Measurements from ENCODE around the gene MINDY4.
A peak's percentile ranks its signal among the peaks of the same experiment; 100 is the strongest.

Gene MINDY4

DNA sequence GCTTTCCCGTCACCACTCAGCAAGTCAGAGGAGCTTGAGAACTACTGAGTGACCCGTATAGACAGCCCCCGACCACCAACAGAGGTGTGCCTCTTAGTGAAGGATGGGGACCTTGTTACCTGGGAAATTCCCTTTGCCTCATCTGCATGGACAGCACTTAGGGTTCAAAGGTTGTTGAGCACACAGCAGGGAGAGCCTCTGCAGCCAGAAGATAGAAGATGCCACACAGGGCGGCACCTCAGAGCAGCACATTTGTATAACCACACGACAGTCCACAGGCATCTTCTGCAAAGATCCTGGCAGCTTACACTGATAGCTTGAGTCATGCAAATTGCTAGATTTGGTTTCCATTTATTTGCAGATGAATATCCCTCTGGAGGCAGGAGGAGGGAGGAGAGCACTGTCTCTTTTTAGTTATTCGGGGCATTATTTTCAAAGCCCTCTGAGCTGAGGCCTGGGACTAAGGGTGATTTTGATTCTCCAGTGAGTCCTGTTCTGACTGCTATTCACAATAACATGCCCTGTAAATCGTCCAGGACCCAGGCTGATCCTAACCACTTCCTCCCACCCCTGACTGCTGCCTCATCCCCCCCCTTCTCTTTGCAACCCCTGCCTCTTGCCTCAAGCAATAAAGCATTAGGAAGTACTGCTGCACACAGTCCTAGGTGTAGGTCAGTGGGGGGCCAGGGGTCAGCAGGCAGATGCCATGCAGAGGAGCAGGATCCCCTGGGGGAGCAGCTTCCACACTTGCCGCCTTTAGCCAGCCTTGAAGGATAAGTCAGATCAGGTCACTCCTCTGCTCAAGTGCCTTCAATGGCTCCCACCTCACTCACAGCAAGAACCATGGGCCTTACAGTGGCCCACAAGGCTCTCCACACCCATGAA lies 43.9 kb upstream of the MINDY4 start:
- no peak overlapping the region for H3K4me2 ChIP-seq (ENCODE audit: low read length)
- H2AK5ac ChIP-seq (ENCODE audit: low read length) = no peak overlapping the region
- H3K4me3 ChIP-seq (ENCODE audit: low read length) = no peak overlapping the region
- DNase-seq = peak; percentile 21
- H3K56ac ChIP-seq (ENCODE audit: low read length) = no peak overlapping the region
- H3K4ac ChIP-seq (ENCODE audit: low read depth, low read length) = no peak overlapping the region
- no peak overlapping the region for H3K9ac ChIP-seq (ENCODE audit: low read length)
- no peaks in the 10 kb centered on the region for H3K79me1 ChIP-seq (ENCODE audit: low read length)
- no peaks in the 10 kb centered on the region for H3K79me2 ChIP-seq (ENCODE audit: control insufficient read depth, insufficient read depth, low read length)
- H3K18ac ChIP-seq (ENCODE audit: low read length) = no peak overlapping the region
- no peak overlapping the region for H3K27ac ChIP-seq (ENCODE audit: low read depth, low read length)
- no peak overlapping the region for H4K5ac ChIP-seq (ENCODE audit: low read length)
- H3K23ac ChIP-seq (ENCODE audit: low read length) = no peak overlapping the region
- no peaks in the 10 kb centered on the region for H3K27me3 ChIP-seq (ENCODE audit: insufficient read depth, low read length, poor library complexity)
- H2BK15ac ChIP-seq (replicated peaks; ENCODE audit: low read depth) = no peak overlapping the region
- H3K4me1 ChIP-seq (ENCODE audit: control insufficient read depth, low read depth, low read length) = no peaks in the 10 kb centered on the region
- no peak overlapping the region for H2BK5ac ChIP-seq (ENCODE audit: low read length)
- H4K8ac ChIP-seq (ENCODE audit: low read depth, low read length) = no peak overlapping the region
- no peaks in the 10 kb centered on the region for H3K36me3 ChIP-seq (ENCODE audit: control insufficient read depth, insufficient read depth, low read length)
- no peak overlapping the region for H2BK120ac ChIP-seq (ENCODE audit: low read depth, low read length)
- no CpG with 5 or more reads among the region's 8 CpGs for WGBS (ENCODE audit: extremely low coverage, insufficient coverage, low lambda C conversion rate)

DNA sequence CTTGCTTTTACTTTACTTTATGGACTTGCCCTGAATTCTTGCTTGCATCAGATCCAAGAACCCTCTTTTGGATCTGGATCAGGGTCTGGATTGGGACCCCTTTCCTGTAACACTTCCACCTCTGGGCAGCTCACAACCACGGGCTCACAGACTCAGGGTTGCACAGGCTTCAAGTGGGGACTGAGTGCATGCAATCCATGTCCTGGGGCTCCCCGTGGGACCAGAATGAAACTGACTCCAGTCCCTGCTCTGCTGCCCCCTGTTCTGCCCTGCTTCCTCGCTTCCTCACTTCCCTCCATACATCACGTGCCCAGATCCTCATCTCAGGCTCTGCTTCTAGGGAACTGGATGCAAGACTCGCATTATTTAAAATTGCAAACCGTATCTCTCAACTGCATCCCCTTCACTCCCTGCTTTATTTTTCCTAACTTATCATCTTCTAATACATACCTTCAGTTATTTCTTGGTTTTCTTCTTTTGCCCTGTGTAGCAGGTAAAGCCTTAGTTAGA lies 42.6 kb upstream of the MINDY4 start:
- Histone ChIP-seq H2AK5ac (ENCODE audit: low read length) (no peak overlapping the region), H3K56ac (ENCODE audit: low read length) (no peak overlapping the region), H3K9ac (ENCODE audit: low read length) (no peak overlapping the region), H4K8ac (ENCODE audit: low read depth, low read length) (no peak overlapping the region), H3K18ac (ENCODE audit: low read length) (no peak overlapping the region), H3K36me3 (ENCODE audit: control insufficient read depth, insufficient read depth, low read length) (no peaks in the 10 kb centered on the region), H3K79me1 (ENCODE audit: low read length) (no peaks in the 10 kb centered on the region), H3K4me3 (ENCODE audit: low read length) (no peak overlapping the region), H2BK120ac (ENCODE audit: low read depth, low read length) (no peak overlapping the region), H4K5ac (ENCODE audit: low read length) (no peak overlapping the region), H3K4me2 (ENCODE audit: low read length) (no peak overlapping the region), H3K4ac (ENCODE audit: low read depth, low read length) (no peak overlapping the region), H3K27me3 (ENCODE audit: insufficient read depth, low read length, poor library complexity) (no peaks in the 10 kb centered on the region), H3K79me2 (ENCODE audit: control insufficient read depth, insufficient read depth, low read length) (no peaks in the 10 kb centered on the region), H2BK15ac (replicated peaks; ENCODE audit: low read depth) (no peak overlapping the region), H3K23ac (ENCODE audit: low read length) (no peak overlapping the region), H3K27ac (ENCODE audit: low read depth, low read length) (no peak overlapping the region), H3K4me1 (ENCODE audit: control insufficient read depth, low read depth, low read length) (no peaks in the 10 kb centered on the region), H2BK5ac (ENCODE audit: low read length) (no peak overlapping the region)
- no CpG with 5 or more reads among the region's 6 CpGs for WGBS (ENCODE audit: extremely low coverage, insufficient coverage, low lambda C conversion rate)
- no peak for DNase-seq

DNA sequence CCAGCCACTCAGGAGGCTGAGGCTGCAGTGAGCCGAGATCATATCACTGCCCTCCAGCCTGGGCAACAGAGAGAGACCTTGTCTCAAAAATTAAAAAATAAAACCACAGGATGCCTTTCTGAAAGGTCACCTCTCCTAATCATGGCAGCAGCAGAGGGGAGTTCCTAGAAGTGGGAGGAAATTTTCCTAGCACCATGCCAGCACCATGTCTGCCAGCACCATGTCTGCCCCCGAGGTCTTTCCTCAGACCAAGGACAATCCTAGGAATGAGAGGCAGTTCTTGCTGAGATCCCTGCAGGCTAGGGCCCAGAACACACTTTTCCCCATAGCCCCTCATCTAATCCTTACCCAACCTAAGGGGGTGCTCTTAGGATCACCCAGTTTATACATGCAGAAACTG lies 41.6 kb upstream of the MINDY4 start:
- Histone ChIP-seq H2AK5ac (ENCODE audit: low read length) (no peak overlapping the region), H2BK15ac (replicated peaks; ENCODE audit: low read depth) (no peak overlapping the region), H3K4me2 (ENCODE audit: low read length) (no peak overlapping the region), H3K27me3 (ENCODE audit: insufficient read depth, low read length, poor library complexity) (no peaks in the 10 kb centered on the region), H3K18ac (ENCODE audit: low read length) (no peak overlapping the region), H2BK5ac (ENCODE audit: low read length) (no peak overlapping the region), H3K4ac (ENCODE audit: low read depth, low read length) (no peak overlapping the region), H3K4me3 (ENCODE audit: low read length) (no peak overlapping the region), H3K4me1 (ENCODE audit: control insufficient read depth, low read depth, low read length) (no peaks in the 10 kb centered on the region), H4K8ac (ENCODE audit: low read depth, low read length) (no peak overlapping the region), H3K79me1 (ENCODE audit: low read length) (no peaks in the 10 kb centered on the region), H3K36me3 (ENCODE audit: control insufficient read depth, insufficient read depth, low read length) (no peaks in the 10 kb centered on the region), H2BK120ac (ENCODE audit: low read depth, low read length) (no peak overlapping the region), H3K9ac (ENCODE audit: low read length) (no peak overlapping the region), H3K56ac (ENCODE audit: low read length) (no peak overlapping the region), H3K27ac (ENCODE audit: low read depth, low read length) (no peak overlapping the region), H3K79me2 (ENCODE audit: control insufficient read depth, insufficient read depth, low read length) (no peaks in the 10 kb centered on the region), H3K23ac (ENCODE audit: low read length) (no peak overlapping the region), H4K5ac (ENCODE audit: low read length) (no peak overlapping the region)
- DNase-seq = no peak
- WGBS (ENCODE audit: extremely low coverage, insufficient coverage, low lambda C conversion rate) = no CpG with 5 or more reads among the region's 2 CpGs

DNA sequence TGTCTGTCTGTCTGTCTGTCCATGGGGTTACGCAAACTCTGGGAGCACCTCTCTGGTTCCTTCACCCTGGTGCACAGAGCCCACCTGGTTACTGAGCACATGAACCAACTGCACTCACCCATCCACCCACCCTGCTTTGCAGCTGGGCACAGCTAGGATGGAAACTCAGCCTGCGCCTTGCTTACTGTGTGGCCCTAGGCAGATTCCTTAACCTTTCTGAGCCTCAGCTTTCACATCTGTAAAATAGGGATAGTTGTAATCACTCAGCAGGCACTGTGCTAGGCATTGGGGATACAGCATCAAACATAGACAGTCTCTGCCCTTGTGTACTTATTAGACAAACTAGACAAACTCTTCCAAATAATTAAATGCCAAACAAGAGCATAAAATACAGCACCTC lies 41.1 kb upstream of the MINDY4 start:
- Histone ChIP-seq H3K79me1 (ENCODE audit: low read length) (no peaks in the 10 kb centered on the region), H2BK5ac (ENCODE audit: low read length) (no peak overlapping the region), H4K8ac (ENCODE audit: low read depth, low read length) (no peak overlapping the region), H3K18ac (ENCODE audit: low read length) (no peak overlapping the region), H2BK15ac (replicated peaks; ENCODE audit: low read depth) (no peak overlapping the region), H3K27ac (ENCODE audit: low read depth, low read length) (no peak overlapping the region), H3K4me1 (ENCODE audit: control insufficient read depth, low read depth, low read length) (no peaks in the 10 kb centered on the region), H3K9ac (ENCODE audit: low read length) (no peak overlapping the region), H3K23ac (ENCODE audit: low read length) (no peak overlapping the region), H3K4me2 (ENCODE audit: low read length) (no peak overlapping the region), H4K5ac (ENCODE audit: low read length) (no peak overlapping the region), H3K56ac (ENCODE audit: low read length) (no peak overlapping the region), H3K4ac (ENCODE audit: low read depth, low read length) (no peak overlapping the region), H3K4me3 (ENCODE audit: low read length) (no peak overlapping the region), H2BK120ac (ENCODE audit: low read depth, low read length) (no peak overlapping the region), H3K36me3 (ENCODE audit: control insufficient read depth, insufficient read depth, low read length) (no peaks in the 10 kb centered on the region), H3K79me2 (ENCODE audit: control insufficient read depth, insufficient read depth, low read length) (no peaks in the 10 kb centered on the region), H2AK5ac (ENCODE audit: low read length) (no peak overlapping the region), H3K27me3 (ENCODE audit: insufficient read depth, low read length, poor library complexity) (no peaks in the 10 kb centered on the region)
- DNase-seq = no peak
- WGBS (ENCODE audit: extremely low coverage, insufficient coverage, low lambda C conversion rate) = no CpG with 5 or more reads among the region's 2 CpGs

DNA sequence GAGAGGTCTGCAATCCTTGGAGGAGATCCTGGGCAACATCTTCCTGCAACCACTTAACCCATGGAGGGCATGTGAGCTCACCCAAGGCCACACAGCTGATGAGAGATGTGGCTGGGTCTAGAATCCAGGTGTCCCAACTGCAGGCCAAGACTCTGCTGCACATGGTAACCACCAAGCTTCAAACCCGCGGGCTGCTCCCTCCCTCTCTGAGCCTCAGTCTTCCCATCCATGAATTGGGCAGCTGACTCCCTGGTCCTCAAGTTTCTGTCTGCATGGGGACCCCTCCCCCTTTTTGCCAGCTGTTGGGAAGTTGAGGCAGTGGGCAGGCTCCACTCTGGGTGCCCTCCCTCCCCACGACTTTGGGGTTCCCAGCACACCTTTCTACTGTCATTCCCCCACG lies 40.2 kb upstream of the MINDY4 start:
- no peak for DNase-seq
- no peak overlapping the region for H3K9ac ChIP-seq (ENCODE audit: low read length)
- H2BK15ac ChIP-seq (replicated peaks; ENCODE audit: low read depth) = no peak overlapping the region
- no peaks in the 10 kb centered on the region for H3K36me3 ChIP-seq (ENCODE audit: control insufficient read depth, insufficient read depth, low read length)
- no peak overlapping the region for H3K56ac ChIP-seq (ENCODE audit: low read length)
- H3K27me3 ChIP-seq (ENCODE audit: insufficient read depth, low read length, poor library complexity) = no peaks in the 10 kb centered on the region
- H3K4ac ChIP-seq (ENCODE audit: low read depth, low read length) = no peak overlapping the region
- H3K23ac ChIP-seq (ENCODE audit: low read length) = no peak overlapping the region
- no peak overlapping the region for H3K4me2 ChIP-seq (ENCODE audit: low read length)
- no peaks in the 10 kb centered on the region for H3K4me1 ChIP-seq (ENCODE audit: control insufficient read depth, low read depth, low read length)
- H3K79me2 ChIP-seq (ENCODE audit: control insufficient read depth, insufficient read depth, low read length) = no peaks in the 10 kb centered on the region
- no peak overlapping the region for H3K4me3 ChIP-seq (ENCODE audit: low read length)
- no peak overlapping the region for H2BK120ac ChIP-seq (ENCODE audit: low read depth, low read length)
- no peak overlapping the region for H2BK5ac ChIP-seq (ENCODE audit: low read length)
- no peak overlapping the region for H3K27ac ChIP-seq (ENCODE audit: low read depth, low read length)
- H3K79me1 ChIP-seq (ENCODE audit: low read length) = no peaks in the 10 kb centered on the region
- H2AK5ac ChIP-seq (ENCODE audit: low read length) = no peak overlapping the region
- H4K5ac ChIP-seq (ENCODE audit: low read length) = no peak overlapping the region
- no CpG with 5 or more reads among the region's 4 CpGs for WGBS (ENCODE audit: extremely low coverage, insufficient coverage, low lambda C conversion rate)
- H4K8ac ChIP-seq (ENCODE audit: low read depth, low read length) = no peak overlapping the region
- no peak overlapping the region for H3K18ac ChIP-seq (ENCODE audit: low read length)

DNA sequence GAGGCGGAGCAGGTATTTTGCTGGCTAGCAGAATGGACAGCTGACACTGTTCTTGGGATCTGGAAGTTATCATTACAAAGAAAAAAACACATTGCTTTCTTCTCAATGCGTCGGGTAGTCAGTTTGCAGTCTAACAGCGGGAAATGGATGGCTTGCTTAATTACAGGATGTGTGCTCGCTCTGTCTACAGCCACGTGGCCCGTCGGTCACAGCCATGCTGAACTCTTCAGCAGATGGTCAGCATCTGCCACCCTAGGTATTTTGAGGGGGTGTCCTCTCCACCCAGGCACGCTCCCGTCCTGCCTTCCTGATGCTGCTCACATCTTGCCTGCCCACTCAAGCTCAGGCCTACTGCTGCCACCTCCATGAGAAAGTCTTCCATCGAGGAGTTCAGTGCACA lies 39.6 kb upstream of the MINDY4 start:
- H3K4me1 ChIP-seq (ENCODE audit: control insufficient read depth, low read depth, low read length) = no peaks in the 10 kb centered on the region
- no peak overlapping the region for H2BK120ac ChIP-seq (ENCODE audit: low read depth, low read length)
- H4K5ac ChIP-seq (ENCODE audit: low read length) = no peak overlapping the region
- H3K18ac ChIP-seq (ENCODE audit: low read length) = no peak overlapping the region
- no peaks in the 10 kb centered on the region for H3K79me2 ChIP-seq (ENCODE audit: control insufficient read depth, insufficient read depth, low read length)
- no peaks in the 10 kb centered on the region for H3K79me1 ChIP-seq (ENCODE audit: low read length)
- no peaks in the 10 kb centered on the region for H3K27me3 ChIP-seq (ENCODE audit: insufficient read depth, low read length, poor library complexity)
- H4K8ac ChIP-seq (ENCODE audit: low read depth, low read length) = no peak overlapping the region
- no peak overlapping the region for H3K4me3 ChIP-seq (ENCODE audit: low read length)
- no peaks in the 10 kb centered on the region for H3K36me3 ChIP-seq (ENCODE audit: control insufficient read depth, insufficient read depth, low read length)
- no peak overlapping the region for H2AK5ac ChIP-seq (ENCODE audit: low read length)
- H3K56ac ChIP-seq (ENCODE audit: low read length) = no peak overlapping the region
- DNase-seq = no peak
- WGBS (ENCODE audit: extremely low coverage, insufficient coverage, low lambda C conversion rate) = no CpG with 5 or more reads among the region's 11 CpGs
- H3K27ac ChIP-seq (ENCODE audit: low read depth, low read length) = no peak overlapping the region
- H3K23ac ChIP-seq (ENCODE audit: low read length) = no peak overlapping the region
- no peak overlapping the region for H3K4me2 ChIP-seq (ENCODE audit: low read length)
- no peak overlapping the region for H2BK15ac ChIP-seq (replicated peaks; ENCODE audit: low read depth)
- no peak overlapping the region for H3K4ac ChIP-seq (ENCODE audit: low read depth, low read length)
- no peak overlapping the region for H2BK5ac ChIP-seq (ENCODE audit: low read length)
- H3K9ac ChIP-seq (ENCODE audit: low read length) = no peak overlapping the region

Data from mesendoderm (in vitro differentiated cells).